NCI-H446 treated with DMSO at 0.1 percent for 48 hours (cell line): ENCODE results near the gene SMIM28.

ENCODE experiments used
- DNase-seq: peaks from one replicate; lab custom pipeline; 2025; lab: John Stamatoyannopoulos, UW

The SMIM28 gene

GRCh38 chr6:138430361-138431145, 52.8 kb downstream of the SMIM28 start:
- peak; percentile 33 for DNase-seq

DNA sequence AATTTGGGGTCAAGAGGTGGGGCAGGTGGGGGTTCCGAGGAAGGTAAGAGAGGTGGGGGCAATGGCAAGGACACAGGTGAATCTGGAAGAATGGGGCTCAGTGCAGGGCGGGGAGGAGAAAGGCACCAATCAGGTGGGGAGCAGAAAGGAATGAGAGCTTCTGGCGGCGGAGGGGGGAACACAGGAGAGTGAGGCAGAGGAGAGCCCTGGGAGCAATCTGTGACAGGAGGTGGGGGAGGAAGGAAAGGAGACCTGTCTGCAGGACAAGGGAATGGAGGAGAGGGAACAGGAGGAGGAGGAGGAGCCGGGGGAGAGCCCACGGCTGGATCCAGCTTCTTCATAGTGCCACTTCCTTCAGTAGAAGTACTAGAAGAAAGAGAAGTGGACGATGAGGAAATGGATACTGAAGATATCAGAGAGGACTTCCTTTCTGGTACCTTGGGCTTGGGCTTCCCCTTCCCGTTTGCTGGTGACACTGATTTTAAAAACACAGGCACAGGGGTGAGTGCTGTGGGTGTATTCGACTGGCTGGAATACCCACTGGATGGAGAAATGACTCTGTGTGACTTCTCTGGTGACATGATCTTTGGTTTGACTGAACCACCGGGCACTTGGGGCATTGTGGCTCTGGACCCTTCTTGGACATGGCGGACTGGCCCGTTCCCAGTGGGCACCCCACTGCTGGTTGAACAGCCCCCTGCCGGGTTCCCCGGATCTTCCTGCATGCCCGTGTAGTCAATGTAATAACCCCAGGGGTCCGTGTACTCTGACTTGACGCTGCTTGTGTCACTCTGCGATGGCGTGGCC, 53.8 kb downstream of the SMIM28 start:
- no peak for DNase-seq

DNA sequence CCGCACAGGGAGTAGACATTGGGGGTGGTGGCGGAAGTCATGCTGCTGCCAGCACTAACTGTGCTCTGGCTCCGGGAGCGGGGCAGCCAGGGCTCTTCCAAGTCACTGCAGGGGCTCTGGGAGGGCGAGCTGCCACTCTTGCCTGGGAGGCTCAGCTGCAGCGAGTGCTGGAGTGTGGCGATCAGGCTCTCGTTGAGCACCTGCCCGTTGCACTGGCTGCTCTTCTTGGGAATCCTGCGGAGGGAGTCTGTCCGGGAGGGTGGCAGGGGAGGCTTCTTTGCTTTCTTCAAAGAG, 54.3 kb downstream of the SMIM28 start:
- DNase-seq = peak; percentile 24
